Hematopoietic multipotent progenitor cell treated with erythropoietin and hydrocortisone succinate and interleukin-3 and kit ligand, for 17 days (in vitro differentiated cells): ENCODE data around the gene PRR36.
A peak's percentile ranks its signal among the peaks of the same experiment; 100 is the strongest.
"Not testable (repeated sequence)": the region's sequence is repeated elsewhere in the genome, so short reads cannot be mapped to it uniquely, and the experiment has no call there.

Source experiments
- DNase-seq: peaks from one replicate; pipeline ENCODE4 v3.0.0-alpha.2; 2015; ENCODE audit warnings: low spot score

The PRR36 gene

DNA sequence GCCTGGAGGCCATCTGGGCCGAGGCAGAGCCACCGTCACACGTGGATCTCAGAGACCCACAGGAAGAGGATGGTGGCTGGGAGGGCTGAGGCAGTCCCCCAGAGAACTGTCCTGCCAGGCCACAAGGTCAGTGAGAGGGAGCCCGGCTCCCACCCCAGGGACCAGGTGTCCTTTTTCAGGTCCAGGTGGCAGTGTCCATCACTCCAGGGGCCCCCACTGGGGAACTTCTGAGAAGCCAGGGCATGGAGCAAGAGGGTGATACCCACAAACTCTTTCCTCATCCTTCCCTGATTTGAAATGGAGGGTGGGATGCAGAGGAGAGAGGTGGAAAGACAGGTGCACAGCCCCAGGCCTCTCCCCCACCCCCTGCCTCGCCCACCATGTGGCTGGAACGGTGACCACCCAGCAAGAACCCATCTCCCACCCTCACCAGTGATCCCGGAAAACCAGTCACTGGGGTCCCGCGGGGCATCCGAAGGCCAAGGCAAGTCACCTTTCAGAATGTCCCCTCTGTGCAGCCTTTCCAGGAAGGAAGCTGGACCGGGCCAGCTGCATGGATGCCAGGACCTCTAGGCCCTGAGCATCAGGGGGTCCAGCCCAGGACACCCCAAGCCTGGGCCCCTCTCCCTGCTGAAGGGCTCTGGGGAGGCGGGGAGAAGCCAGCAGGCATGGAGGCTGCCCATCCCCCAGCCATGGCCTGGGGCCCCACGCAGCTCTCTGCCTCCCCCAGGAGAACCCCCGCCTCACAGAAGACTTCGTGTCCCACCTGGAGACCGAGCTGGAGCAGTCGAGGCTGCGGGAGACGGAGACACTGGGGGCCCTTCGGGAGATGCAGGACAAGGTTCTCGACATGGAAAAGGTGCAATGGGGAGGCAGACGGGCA is 14.1 kb downstream of the PRR36 start:
- DNase-seq, result no peak

GRCh38 chr19:7859087-7859486 is 15.1 kb downstream of the PRR36 start:
- not testable (repeated sequence) for DNase-seq

GRCh38 chr19:7858109-7858770 is 15.9 kb downstream of the PRR36 start:
- DNase-seq, result no peak

DNA sequence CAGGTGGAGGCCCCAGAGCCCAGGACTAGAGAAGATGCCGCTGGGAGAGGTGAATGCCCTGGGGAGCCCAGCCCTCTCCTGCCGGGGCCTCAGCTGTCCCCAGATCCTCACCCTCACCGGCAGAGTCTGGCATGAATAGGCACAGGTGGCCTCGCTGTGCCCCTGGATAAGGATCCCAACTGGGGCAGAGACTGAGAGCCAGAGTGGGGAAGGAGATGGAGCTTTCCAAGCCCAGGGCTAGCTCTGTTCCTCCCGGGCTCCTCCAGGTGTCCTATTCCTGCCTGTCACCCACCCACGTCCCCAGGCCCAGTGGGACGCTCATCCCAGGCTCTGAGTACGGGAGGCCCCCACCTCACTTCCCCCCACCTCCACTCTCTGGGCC is 16.5 kb downstream of the PRR36 start:
- no peak for DNase-seq

DNA sequence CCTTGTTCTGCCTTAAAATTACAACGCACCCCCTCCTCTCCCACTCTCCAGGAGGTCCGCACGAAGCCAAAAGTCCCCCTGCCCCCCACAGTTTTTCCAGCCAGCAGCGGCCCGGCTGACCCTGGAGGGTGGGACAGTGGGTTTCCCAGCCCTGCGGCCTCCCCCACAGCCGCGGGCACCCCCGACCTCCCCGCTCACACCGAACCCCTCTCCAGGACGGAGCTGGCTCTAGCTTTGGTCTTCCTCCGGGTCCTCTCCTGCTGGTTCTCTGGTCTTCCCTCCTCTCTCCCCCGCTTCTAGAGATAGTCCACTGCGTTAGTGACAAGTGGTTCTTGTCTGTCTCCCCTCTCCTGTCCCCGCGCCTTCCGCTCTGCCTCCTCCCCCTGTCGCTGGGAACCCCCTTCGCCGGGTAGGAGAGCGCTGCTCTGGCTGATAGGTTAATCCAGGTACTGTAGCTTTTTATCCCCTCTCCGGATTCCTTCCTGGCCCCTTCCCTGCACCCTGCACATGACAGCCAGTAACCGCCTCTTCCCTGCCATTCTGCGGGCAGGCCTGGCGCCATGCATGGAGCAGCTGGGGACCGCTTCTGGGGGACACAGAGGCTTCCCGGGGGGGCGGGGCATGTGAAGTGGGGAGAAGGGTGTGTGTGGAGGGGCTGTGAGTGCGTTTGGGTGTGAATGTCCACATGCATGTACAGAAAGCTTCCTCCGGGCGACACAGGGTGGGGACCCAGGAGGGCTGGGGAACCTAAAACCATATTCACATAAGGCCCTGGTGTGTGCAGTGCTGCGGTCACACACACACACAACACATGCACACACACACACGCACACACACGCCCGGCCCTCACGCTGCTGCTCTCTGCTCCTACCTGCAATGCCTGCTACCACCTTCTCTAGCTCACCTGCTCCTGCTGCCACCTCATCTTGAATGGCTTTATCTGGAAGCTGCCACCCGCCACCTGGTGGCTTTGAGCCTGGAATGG is 17.2 kb downstream of the PRR36 start:
- no peak for DNase-seq

DNA sequence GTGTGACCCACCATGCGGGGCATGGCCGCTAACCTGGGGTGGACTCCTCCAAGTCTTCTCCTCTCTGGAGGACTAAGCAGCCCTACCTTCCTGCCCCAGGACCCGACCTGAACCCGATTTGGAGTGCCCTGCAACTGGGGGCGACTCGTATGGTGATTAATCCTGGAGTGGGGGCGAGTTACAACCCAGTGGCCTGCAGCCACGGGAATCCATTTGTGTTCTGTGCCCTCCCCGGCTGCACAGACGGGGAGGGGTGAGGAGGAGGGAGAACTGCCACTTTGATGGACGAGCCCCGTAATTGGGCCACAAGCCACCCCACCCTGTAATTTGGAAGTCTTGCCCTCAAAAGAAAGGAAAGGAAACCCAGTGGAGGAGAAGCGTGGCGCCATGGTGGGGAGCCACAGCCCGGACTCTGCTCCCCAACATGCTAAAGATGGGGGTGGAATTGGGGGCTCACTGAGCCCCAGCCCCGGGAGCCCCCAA is 18.0 kb downstream of the PRR36 start:
- no peak for DNase-seq

- no peak for DNase-seq
Measured at GRCh38 chr19:7855426-7856108, 18.6 kb downstream of the PRR36 start.

DNA sequence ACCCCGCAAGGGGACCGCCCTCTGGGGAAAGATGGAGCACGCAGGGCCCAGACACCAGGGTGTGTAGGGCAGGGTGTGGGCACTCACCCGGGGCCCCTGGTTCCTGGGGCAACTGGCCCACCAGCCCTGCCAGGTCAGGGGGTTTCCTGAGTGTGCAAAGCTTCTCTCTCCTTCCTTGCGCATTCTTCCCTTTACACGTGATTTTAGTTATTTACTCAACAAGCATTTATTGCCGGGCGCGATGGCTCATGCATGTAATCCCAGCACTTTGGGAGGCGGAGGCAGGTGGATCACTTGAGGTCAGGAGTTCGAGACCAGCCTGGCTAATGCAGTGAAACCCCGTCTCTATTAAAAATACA is 20.4 kb downstream of the PRR36 start:
- no peak for DNase-seq

DNA sequence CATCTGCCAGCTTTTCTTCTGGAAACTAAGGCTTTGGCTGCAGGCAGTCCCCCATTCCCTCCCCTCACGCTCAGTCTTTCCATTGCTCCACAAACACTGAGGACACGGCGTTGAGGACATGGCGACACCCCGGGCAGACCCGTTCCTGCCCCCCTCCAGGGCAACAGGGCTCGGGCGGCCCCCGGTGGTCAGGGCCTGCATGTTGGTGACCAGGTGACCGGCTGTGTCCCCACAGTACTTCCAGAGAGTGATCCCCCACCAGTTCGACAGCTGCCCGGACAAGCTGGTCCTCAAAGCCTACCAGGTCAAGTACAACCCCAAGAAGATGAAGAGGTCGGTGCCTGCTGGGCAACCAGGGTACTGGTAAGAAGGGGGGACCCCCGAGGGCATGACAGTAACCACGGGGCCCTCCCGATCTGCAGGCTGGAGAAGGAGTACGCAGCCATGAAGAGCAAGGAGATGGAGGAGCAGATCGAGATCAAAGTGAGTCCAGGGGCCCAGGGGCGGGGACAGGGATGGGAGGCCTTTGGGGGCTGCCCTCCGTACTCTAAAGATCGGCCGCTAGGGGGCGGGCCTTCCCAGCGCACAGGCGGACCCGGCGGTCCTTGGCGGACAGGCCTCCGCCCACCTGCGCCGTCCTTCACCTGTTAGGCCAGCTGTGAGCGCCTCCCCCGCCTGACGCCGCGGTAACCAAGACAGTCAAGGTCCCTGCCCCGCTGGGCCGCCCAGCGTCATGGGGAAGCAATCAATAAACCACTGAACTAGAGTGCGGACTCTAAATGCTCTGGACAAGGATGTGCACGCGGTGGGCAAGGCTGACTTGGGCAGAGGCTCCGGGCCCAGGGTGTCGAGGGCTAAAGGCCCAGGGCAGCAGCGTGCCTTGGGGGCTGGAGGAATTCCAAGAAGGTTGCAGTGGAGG is 21.1 kb downstream of the PRR36 start:
- peak; percentile 61 for DNase-seq

DNA sequence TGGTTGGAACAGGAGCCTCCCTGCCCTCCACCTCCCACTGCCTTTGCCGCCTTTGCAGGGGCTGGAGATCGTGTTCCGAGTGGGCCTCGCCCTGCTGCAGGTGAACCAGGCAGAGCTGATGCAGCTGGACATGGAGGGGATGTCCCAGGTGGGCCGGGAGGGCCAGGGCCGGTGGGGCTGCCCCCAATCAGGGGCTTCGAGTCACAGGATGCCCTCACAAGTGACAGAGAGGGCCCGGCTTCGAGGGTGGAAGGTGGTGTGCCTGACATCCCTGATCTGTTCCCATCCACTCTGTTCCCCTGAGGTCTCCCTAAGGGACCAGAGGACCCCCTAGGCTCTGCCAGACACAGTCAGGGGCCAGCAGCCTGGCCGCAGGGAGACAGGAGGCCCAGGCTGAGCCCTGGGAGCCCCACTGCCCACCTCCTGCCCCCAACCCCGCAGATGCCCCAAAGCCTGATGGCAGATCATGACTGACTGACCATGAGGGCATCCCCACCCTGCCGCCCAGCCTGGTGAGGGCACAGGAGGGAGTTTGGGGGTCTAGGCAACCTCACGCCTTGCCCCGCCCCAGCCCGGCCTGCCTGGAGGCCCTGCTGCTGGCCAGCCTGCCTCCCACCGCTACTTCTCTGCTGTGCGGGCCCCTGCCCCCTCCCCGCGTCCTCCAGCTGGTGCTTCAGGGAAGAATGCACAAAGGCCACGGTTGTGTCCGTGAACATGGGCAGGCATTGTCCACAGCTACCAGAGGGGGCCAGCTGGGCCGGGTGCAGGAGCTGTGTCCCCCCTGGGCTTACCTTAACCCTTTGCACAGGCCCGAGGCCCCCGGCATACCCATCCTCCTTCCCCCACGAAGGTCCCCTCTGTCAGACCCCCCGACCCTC is 22.3 kb downstream of the PRR36 start:
- DNase-seq, result no peak

GRCh38 chr19:7850945-7851622 is 23.1 kb downstream of the PRR36 start:
- DNase-seq, result no peak

DNA sequence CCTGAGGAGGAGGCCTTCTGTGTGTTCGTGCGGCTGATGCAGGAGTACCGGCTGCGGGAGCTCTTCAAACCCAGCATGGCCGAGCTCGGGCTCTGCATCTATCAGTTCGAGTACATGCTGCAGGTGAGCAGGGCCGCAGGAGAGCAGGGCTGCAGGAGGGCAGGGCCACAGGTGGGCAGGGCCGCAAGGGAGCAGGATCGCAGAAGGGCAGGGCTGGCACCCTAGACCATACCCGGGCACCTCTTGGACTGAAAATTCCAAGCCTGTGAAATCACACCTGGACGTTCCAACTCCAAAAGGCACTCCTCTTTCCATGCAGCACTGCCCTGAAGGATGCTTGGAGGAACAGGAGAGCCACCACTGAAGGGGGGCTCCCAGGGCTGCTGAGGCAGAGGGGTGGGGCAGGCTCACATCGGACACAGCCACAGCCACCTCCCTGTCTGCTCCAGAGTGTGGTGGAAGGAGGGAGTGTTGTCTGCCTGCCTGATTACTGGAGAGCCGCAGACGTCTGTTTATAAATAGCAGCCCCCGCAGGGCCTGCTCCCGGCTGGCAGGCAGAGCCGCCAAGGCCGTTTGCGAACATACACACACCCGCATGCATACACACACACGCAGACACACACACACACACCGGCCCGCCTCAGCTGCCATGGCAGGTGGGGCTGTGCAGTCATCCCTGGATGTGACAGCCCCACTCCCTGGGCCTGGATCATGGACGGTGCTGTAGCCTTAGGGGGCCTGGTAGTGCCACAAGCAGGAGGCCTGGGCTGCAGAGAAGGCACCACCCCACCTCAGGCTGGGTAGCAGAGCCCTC is 24.0 kb downstream of the PRR36 start:
- no peak for DNase-seq

DNA sequence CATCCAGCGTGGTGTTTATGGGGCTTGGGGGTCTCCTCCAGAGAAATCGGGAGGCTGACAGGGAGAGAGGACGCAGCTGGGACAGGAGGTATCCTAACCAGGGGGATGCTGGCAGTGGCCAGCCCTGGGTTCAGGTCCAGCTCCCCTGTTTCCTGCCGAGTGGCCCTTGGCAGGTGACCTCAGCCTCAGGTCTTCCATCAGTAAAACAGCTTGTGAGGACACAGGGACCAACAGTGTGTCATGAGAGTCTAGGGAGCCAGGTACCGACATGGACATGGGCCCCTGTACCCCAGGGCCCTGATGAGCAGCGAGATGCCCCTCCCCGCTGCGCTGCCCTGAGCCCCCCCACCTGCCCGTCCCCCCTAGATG is 24.6 kb downstream of the PRR36 start:
- no peak for DNase-seq

DNA sequence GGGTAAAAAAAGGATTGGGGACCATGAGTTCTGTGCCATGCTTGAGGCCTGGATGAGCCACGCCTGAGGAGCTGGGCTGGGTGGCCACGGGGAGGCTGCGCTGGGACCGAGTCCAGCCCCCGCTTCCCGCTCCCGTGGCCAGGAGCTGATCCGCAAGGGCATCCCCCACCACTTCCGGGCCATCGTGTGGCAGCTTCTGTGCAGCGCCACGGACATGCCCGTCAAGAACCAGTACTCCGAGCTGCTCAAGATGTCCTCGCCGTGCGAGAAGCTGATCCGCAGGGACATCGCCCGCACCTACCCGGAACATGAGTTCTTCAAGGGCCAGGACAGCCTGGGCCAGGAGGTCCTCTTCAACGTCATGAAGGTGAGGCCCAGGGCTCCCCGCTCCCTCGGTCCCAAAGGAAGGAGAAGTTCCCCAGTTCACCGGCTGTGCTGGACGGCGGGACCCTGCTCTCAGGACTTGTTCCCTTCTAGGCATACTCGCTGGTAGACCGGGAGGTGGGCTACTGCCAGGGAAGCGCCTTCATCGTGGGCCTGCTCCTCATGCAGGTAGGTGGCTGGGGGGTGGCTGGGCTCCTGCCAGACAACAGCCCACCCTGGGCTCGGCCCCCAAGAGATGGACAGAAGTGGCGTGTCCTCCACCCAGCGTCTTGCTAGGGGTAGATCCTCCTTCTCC is 25.3 kb downstream of the PRR36 start:
- no peak for DNase-seq

- DNase-seq, result no peak
Measured at GRCh38 chr19:7847664-7848063, 26.5 kb downstream of the PRR36 start.

GRCh38 chr19:7846155-7846646 is 28.0 kb downstream of the PRR36 start:
- DNase-seq, result no peak

- no peak for DNase-seq
Measured at GRCh38 chr19:7845390-7846154, 28.6 kb downstream of the PRR36 start.
